Amniotic stem cell (primary cell): ENCODE data around the gene RBBP5.

ENCODE experiments used
- DNase-seq: peaks from one replicate; lab custom pipeline; 2025; lab: John Stamatoyannopoulos, UW

The RBBP5 gene

GRCh38 chr1:205129447-205130029 is 7.8 kb upstream of the RBBP5 start:
- no peak for DNase-seq

- no peak for DNase-seq
Observed at GRCh38 chr1:205128050-205128449, 6.3 kb upstream of the RBBP5 start.

- DNase-seq: no peak
Observed at GRCh38 chr1:205127646-205128045, 5.9 kb upstream of the RBBP5 start.

GRCh38 chr1:205124726-205125125 is 2.9 kb upstream of the RBBP5 start:
- no peak for DNase-seq

GRCh38 chr1:205122489-205122882 is 708 bp upstream of the RBBP5 start:
- DNase-seq: no peak

- DNase-seq: no peak
Observed at GRCh38 chr1:205118752-205119151, 3.0 kb downstream of the RBBP5 start.

GRCh38 chr1:205111354-205111753 is 10.4 kb downstream of the RBBP5 start:
- DNase-seq: no peak

GRCh38 chr1:205109711-205110110 is 12.1 kb downstream of the RBBP5 start:
- DNase-seq: no peak

GRCh38 chr1:205109269-205109668 is 12.5 kb downstream of the RBBP5 start:
- DNase-seq: no peak

- DNase-seq: no peak
Observed at GRCh38 chr1:205108464-205108863, 13.3 kb downstream of the RBBP5 start.

GRCh38 chr1:205107327-205107726 is 14.5 kb downstream of the RBBP5 start:
- DNase-seq: no peak

- DNase-seq: no peak
Observed at GRCh38 chr1:205102404-205102803, 19.4 kb downstream of the RBBP5 start.

- DNase-seq: no peak
Observed at GRCh38 chr1:205098242-205098641, 23.5 kb downstream of the RBBP5 start.

GRCh38 chr1:205095422-205095821 is 26.4 kb downstream of the RBBP5 start:
- DNase-seq: no peak

GRCh38 chr1:205091043-205091740 is 30.6 kb downstream of the RBBP5 start:
- DNase-seq: no peak

GRCh38 chr1:205088341-205088740 is 33.4 kb downstream of the RBBP5 start:
- DNase-seq: no peak

- DNase-seq: no peak
Observed at GRCh38 chr1:205084360-205084759, 37.4 kb downstream of the RBBP5 start, which contains the start of gene TMEM81. Gene TMEM81 (minus strand): TSS chr1:205084460. CDS start chr1:205084320, 140 bp downstream.

GRCh38 chr1:205082431-205082830 is 39.3 kb downstream of the RBBP5 start:
- no peak for DNase-seq

GRCh38 chr1:205077934-205078311 is 43.9 kb downstream of the RBBP5 start:
- no peak for DNase-seq

GRCh38 chr1:205077158-205077933 is 44.4 kb downstream of the RBBP5 start:
- no peak for DNase-seq

GRCh38 chr1:205076245-205076761 is 45.5 kb downstream of the RBBP5 start:
- no peak for DNase-seq

GRCh38 chr1:205075642-205076155 is 46.1 kb downstream of the RBBP5 start:
- DNase-seq: no peak

GRCh38 chr1:205074513-205074912 is 47.3 kb downstream of the RBBP5 start:
- DNase-seq: no peak
